ENCODE measurements around the gene PARP4.
"Not testable (repeated sequence)": the region's sequence is repeated elsewhere in the genome, so short reads cannot be mapped to it uniquely, and the experiment has no call there.

Gene PARP4

GRCh38 chr13:24450530-24450929 lies 62.0 kb downstream of the PARP4 start:
- peaks cover 50% of the 10 kb centered on the region for H3K36me3 ChIP-seq (ENCODE audit: control insufficient read depth, insufficient read depth, low read length)
- no peaks in the 10 kb centered on the region for H3K27me3 ChIP-seq (ENCODE audit: control insufficient read depth, insufficient read depth, low read length)
- H3K9me3 ChIP-seq (ENCODE audit: control insufficient read depth, insufficient read depth, low read length) = no peaks in the 10 kb centered on the region
- no peak overlapping the region for H3K9ac ChIP-seq (ENCODE audit: low read depth, low read length)
- H3K27ac ChIP-seq (ENCODE audit: low read depth, low read length) = no peak overlapping the region
- H3K4me1 ChIP-seq (ENCODE audit: control insufficient read depth, insufficient read depth, low read length) = 0 out of 2 replicates have a peak, but pooled peaks cover 1% of the 10 kb centered on the region
- H3K4me3 ChIP-seq (ENCODE audit: low read depth, low read length) = no peak overlapping the region

- H3K36me3 ChIP-seq (ENCODE audit: control insufficient read depth, insufficient read depth, low read length) = peaks cover 54% of the 10 kb centered on the region
- not testable (repeated sequence) for H3K4me3 ChIP-seq (ENCODE audit: low read depth, low read length)
Observed at GRCh38 chr13:24444851-24445250, 67.7 kb downstream of the PARP4 start.

GRCh38 chr13:24443366-24443765 lies 69.2 kb downstream of the PARP4 start:
- Histone ChIP-seq H3K27me3 (ENCODE audit: control insufficient read depth, insufficient read depth, low read length) (no peaks in the 10 kb centered on the region), H3K9me3 (ENCODE audit: control insufficient read depth, insufficient read depth, low read length) (no peaks in the 10 kb centered on the region), H3K36me3 (ENCODE audit: control insufficient read depth, insufficient read depth, low read length) (peaks cover 64% of the 10 kb centered on the region), H3K4me3 (ENCODE audit: low read depth, low read length) (no peak overlapping the region), H3K4me1 (ENCODE audit: control insufficient read depth, insufficient read depth, low read length) (peaks cover 8% of the 10 kb centered on the region; the same call in 1 of the 2 replicates), H3K9ac (ENCODE audit: low read depth, low read length) (no peak overlapping the region), H3K27ac (ENCODE audit: low read depth, low read length) (no peak overlapping the region)

More at GRCh38 chr13:24444851-24445250, 67.7 kb downstream of the PARP4 start:
- not testable (repeated sequence) for H3K27me3 ChIP-seq (ENCODE audit: control insufficient read depth, insufficient read depth, low read length); H3K4me1 ChIP-seq (ENCODE audit: control insufficient read depth, insufficient read depth, low read length); H3K9ac ChIP-seq (ENCODE audit: low read depth, low read length); H3K27ac ChIP-seq (ENCODE audit: low read depth, low read length); H3K9me3 ChIP-seq (ENCODE audit: control insufficient read depth, insufficient read depth, low read length)

- H3K4me1 ChIP-seq (ENCODE audit: control insufficient read depth, insufficient read depth, low read length); H3K27me3 ChIP-seq (ENCODE audit: control insufficient read depth, insufficient read depth, low read length); H3K27ac ChIP-seq (ENCODE audit: low read depth, low read length); H3K9me3 ChIP-seq (ENCODE audit: control insufficient read depth, insufficient read depth, low read length); H3K4me3 ChIP-seq (ENCODE audit: low read depth, low read length); H3K9ac ChIP-seq (ENCODE audit: low read depth, low read length): not testable (repeated sequence)
- H3K36me3 ChIP-seq (ENCODE audit: control insufficient read depth, insufficient read depth, low read length) = peaks cover 18% of the 10 kb centered on the region
Observed at GRCh38 chr13:24426045-24426444, 86.5 kb downstream of the PARP4 start.

- H3K9ac ChIP-seq (ENCODE audit: low read depth, low read length); H3K27ac ChIP-seq (ENCODE audit: low read depth, low read length); H3K9me3 ChIP-seq (ENCODE audit: control insufficient read depth, insufficient read depth, low read length); H3K4me3 ChIP-seq (ENCODE audit: low read depth, low read length); H3K27me3 ChIP-seq (ENCODE audit: control insufficient read depth, insufficient read depth, low read length); H3K4me1 ChIP-seq (ENCODE audit: control insufficient read depth, insufficient read depth, low read length): not testable (repeated sequence)
- peaks cover 22% of the 10 kb centered on the region; the same call in 1 of the 2 replicates for H3K36me3 ChIP-seq (ENCODE audit: control insufficient read depth, insufficient read depth, low read length)
Observed at GRCh38 chr13:24419668-24420067, 92.9 kb downstream of the PARP4 start.

- Histone ChIP-seq H3K4me3 (ENCODE audit: low read depth, low read length) (no peak overlapping the region), H3K9ac (ENCODE audit: low read depth, low read length) (no peak overlapping the region), H3K27ac (ENCODE audit: low read depth, low read length) (no peak overlapping the region), H3K36me3 (ENCODE audit: control insufficient read depth, insufficient read depth, low read length) (no peaks in the 10 kb centered on the region), H3K27me3 (ENCODE audit: control insufficient read depth, insufficient read depth, low read length) (no peaks in the 10 kb centered on the region), H3K9me3 (ENCODE audit: control insufficient read depth, insufficient read depth, low read length) (no peaks in the 10 kb centered on the region), H3K4me1 (ENCODE audit: control insufficient read depth, insufficient read depth, low read length) (no peaks in the 10 kb centered on the region)
Observed at GRCh38 chr13:24407844-24408243, 104.7 kb downstream of the PARP4 start.

- no peak overlapping the region for H3K4me3 ChIP-seq (ENCODE audit: low read depth, low read length)
Observed at GRCh38 chr13:24406524-24406923, 106.1 kb downstream of the PARP4 start.

GRCh38 chr13:24396821-24397220 lies 115.8 kb downstream of the PARP4 start:
- H3K9ac ChIP-seq (ENCODE audit: low read depth, low read length) = no peak overlapping the region
- H3K9me3 ChIP-seq (ENCODE audit: control insufficient read depth, insufficient read depth, low read length) = no peaks in the 10 kb centered on the region; the same call in 1 of the 2 replicates
- H3K27ac ChIP-seq (ENCODE audit: low read depth, low read length) = no peak overlapping the region
- H3K36me3 ChIP-seq (ENCODE audit: control insufficient read depth, insufficient read depth, low read length) = no peaks in the 10 kb centered on the region
- H3K27me3 ChIP-seq (ENCODE audit: control insufficient read depth, insufficient read depth, low read length) = no peaks in the 10 kb centered on the region
- no peak overlapping the region for H3K4me3 ChIP-seq (ENCODE audit: low read depth, low read length)
- H3K4me1 ChIP-seq (ENCODE audit: control insufficient read depth, insufficient read depth, low read length) = no peaks in the 10 kb centered on the region

More at GRCh38 chr13:24406524-24406923, 106.1 kb downstream of the PARP4 start:
- no peaks in the 10 kb centered on the region for H3K9me3 ChIP-seq (ENCODE audit: control insufficient read depth, insufficient read depth, low read length)
- no peak overlapping the region for H3K27ac ChIP-seq (ENCODE audit: low read depth, low read length)
- no peaks in the 10 kb centered on the region for H3K4me1 ChIP-seq (ENCODE audit: control insufficient read depth, insufficient read depth, low read length)
- H3K9ac ChIP-seq (ENCODE audit: low read depth, low read length) = no peak overlapping the region
- no peaks in the 10 kb centered on the region for H3K27me3 ChIP-seq (ENCODE audit: control insufficient read depth, insufficient read depth, low read length)
- H3K36me3 ChIP-seq (ENCODE audit: control insufficient read depth, insufficient read depth, low read length) = no peaks in the 10 kb centered on the region

GRCh38 chr13:24392972-24393371 lies 119.6 kb downstream of the PARP4 start:
- Histone ChIP-seq H3K9ac (ENCODE audit: low read depth, low read length) (no peak overlapping the region), H3K9me3 (ENCODE audit: control insufficient read depth, insufficient read depth, low read length) (no peaks in the 10 kb centered on the region; the same call in 1 of the 2 replicates), H3K4me3 (ENCODE audit: low read depth, low read length) (no peak overlapping the region), H3K4me1 (ENCODE audit: control insufficient read depth, insufficient read depth, low read length) (no peaks in the 10 kb centered on the region), H3K27me3 (ENCODE audit: control insufficient read depth, insufficient read depth, low read length) (no peaks in the 10 kb centered on the region), H3K27ac (ENCODE audit: low read depth, low read length) (no peak overlapping the region), H3K36me3 (ENCODE audit: control insufficient read depth, insufficient read depth, low read length) (no peaks in the 10 kb centered on the region)

GRCh38 chr13:24391771-24392683 lies 120.6 kb downstream of the PARP4 start:
- H3K4me1 ChIP-seq (ENCODE audit: control insufficient read depth, insufficient read depth, low read length); H3K4me3 ChIP-seq (ENCODE audit: low read depth, low read length); H3K9me3 ChIP-seq (ENCODE audit: control insufficient read depth, insufficient read depth, low read length): not testable (repeated sequence)

GRCh38 chr13:24390795-24391194 lies 121.8 kb downstream of the PARP4 start:
- H3K36me3 ChIP-seq (ENCODE audit: control insufficient read depth, insufficient read depth, low read length); H3K4me1 ChIP-seq (ENCODE audit: control insufficient read depth, insufficient read depth, low read length); H3K9me3 ChIP-seq (ENCODE audit: control insufficient read depth, insufficient read depth, low read length); H3K9ac ChIP-seq (ENCODE audit: low read depth, low read length); H3K27me3 ChIP-seq (ENCODE audit: control insufficient read depth, insufficient read depth, low read length); H3K4me3 ChIP-seq (ENCODE audit: low read depth, low read length); H3K27ac ChIP-seq (ENCODE audit: low read depth, low read length): not testable (repeated sequence)

More at GRCh38 chr13:24391771-24392683, 120.6 kb downstream of the PARP4 start:
- H3K9ac ChIP-seq (ENCODE audit: low read depth, low read length); H3K27ac ChIP-seq (ENCODE audit: low read depth, low read length); H3K27me3 ChIP-seq (ENCODE audit: control insufficient read depth, insufficient read depth, low read length); H3K36me3 ChIP-seq (ENCODE audit: control insufficient read depth, insufficient read depth, low read length): not testable (repeated sequence)

All from HUES48 (cell line).